ENCODE results near the gene ZNF598.
"Not testable (repeated sequence)": the region's sequence is repeated elsewhere in the genome, so short reads cannot be mapped to it uniquely, and the experiment has no call there.

The ZNF598 gene

DNA sequence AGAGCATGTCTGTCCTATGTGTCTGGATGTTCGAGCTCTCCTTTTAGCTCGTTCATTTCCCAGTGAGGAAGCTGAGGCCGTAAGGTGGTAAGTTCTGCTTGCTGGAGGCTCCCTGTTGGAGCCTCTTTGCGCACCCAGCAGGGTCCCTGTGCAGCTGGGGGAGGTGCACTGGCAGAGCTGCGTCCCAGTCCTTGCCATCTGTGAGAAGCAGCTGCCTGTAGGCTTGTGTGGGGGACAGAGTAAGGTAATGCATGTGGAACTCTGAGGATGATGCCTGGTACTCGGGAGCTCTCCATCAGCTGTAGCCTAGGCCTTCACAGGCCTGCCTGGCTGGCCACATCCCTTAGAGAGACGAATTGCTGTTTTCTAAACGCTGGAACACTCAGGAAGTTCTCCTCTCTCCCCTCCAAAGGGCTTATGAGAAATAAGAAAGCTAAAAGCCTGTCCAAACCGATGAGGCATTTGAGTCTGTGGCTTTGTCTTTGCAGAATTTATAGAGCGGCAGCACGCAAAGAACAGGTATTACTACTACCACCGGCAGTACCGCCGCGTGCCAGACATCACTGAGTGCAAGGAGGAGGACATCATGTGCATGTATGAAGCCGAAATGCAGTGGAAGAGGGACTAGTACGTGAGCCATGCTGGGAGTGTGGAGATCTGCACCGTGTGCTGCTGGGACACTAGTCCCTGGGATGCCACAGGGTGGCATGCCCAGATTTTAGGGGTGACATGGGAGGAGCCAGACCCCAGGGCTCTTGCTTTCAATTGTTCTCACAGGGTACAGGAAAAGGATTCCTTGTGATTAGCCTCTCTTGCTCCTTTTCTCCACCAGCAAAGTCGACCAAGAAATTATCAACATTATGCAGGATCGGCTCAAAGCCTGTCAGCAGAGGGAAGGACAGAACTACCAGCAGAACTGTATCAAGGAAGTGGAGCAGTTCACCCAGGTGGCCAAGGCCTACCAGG lies 48.7 kb downstream of the ZNF598 start:
- no peak for DNase-seq (ENCODE audit: low read depth, low spot score)
- no peaks in the 10 kb centered on the region for H3K9me3 ChIP-seq (ENCODE audit: low read depth, low read length)
- H3K36me3 ChIP-seq (ENCODE audit: insufficient read depth, low read length), result peaks cover 27% of the 10 kb centered on the region

DNA sequence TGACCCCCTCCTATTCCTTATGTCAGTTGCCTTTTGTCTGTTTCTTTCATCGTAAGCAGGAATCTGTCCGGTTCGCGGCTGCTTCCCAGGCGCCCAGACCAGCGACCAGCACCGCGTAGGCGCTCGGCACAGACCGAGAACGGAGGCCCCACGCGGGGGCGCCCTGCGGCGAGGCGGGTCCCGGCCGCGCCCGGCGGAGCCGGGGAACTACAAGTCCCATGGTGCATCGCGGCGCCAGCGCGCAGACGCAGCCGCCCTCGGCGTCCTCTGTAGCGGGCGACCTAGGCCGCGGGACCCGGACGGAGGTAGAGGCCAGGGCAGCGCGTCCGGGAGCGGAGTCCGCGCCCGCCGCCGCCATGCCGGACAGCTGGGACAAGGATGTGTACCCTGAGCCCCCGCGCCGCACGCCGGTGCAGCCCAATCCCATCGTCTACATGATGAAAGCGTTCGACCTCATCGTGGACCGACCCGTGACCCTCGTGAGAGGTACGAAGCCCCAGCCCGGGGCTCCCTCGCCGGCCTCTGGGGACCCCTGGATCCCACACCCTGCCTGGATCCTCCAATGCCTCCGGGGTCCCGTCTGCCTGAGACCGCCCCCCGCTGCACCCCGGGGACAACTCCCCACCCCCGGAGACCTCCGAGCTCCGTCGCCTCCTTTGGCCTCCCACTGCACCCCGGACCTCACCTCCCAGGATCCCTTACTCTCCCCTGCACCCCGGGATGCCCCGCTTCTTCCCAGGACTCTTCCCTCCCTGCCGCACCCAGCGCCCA lies 50.2 kb downstream of the ZNF598 start, which contains the start of gene NDUFB10:
NDUFB10 (plus strand) TSS at position 270 of the 771 bp plus-strand sequence; CDS start at position 357, 87 bp downstream.
- Histone ChIP-seq H3K36me3 (ENCODE audit: insufficient read depth, low read length) (peaks cover 27% of the 10 kb centered on the region), H3K4me3 (peak within 1 kb of the TSS; percentile 98), H3K9ac (ENCODE audit: insufficient read length) (peak within 1 kb of the TSS; percentile 94), H3K9me3 (ENCODE audit: low read depth, low read length) (no peaks in the 10 kb centered on the region), H3K27ac (peak within 1 kb of the TSS; percentile 70)
- no peak for DNase-seq (ENCODE audit: low read depth, low spot score)
- TF ChIP-seq EZH2 (IDR thresholded peaks at IDR 0.05), result no peak
- TF ChIP-seq POLR2AphosphoS5 (IDR thresholded peaks at IDR 0.05; ENCODE audit: borderline replicate concordance, low read depth, low read length), result peak; percentile 85; the same call in 1 of the 2 replicates

More for the DNA sequence above, 48.7 kb downstream of the ZNF598 start:
- H3K4me3 ChIP-seq, result peak overlapping the region; percentile 98
- H3K27ac ChIP-seq, result peak overlapping the region; percentile 68
- peak overlapping the region; percentile 94 for H3K9ac ChIP-seq (ENCODE audit: insufficient read length)
- peak; percentile 68 for TF ChIP-seq POLR2AphosphoS5 (IDR thresholded peaks at IDR 0.05; ENCODE audit: borderline replicate concordance, low read depth, low read length)
- TF ChIP-seq EZH2 (IDR thresholded peaks at IDR 0.05), result no peak

DNA sequence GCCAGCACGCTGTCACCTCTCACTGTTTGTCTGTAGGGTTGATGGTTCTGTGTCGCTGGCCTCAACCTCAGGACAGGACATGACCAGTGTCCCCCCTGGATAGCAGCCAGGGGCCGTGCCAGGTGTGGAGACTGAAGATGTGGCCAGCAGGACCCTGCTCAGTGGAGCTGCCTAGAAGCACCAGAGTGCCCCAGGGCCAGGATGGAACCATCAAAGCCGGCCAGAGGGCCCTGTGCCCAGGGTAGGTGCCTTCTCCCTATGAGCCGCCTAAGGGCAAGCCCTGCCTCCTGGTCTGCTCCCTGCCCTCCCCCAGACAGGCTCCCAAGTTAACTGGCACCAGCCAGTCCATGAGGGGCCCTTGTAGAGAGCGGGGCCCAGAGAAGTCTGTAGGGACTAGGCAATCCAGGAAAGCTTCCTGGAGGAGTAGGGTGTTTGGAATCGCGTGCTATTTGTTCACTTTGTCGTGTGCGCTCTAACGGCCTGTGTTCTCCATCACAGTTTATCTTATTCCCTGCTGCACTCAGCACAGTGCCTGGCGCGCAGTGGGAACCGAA lies 50.8 kb downstream of the ZNF598 start:
- Histone ChIP-seq H3K36me3 (ENCODE audit: insufficient read depth, low read length) (peaks cover 23% of the 10 kb centered on the region), H3K9ac (ENCODE audit: insufficient read length) (peak overlapping the region; percentile 94), H3K9me3 (ENCODE audit: low read depth, low read length) (no peaks in the 10 kb centered on the region), H3K27ac (0 out of 2 replicates have a peak overlapping the region, but pooled peaks have one; percentile 27), H3K4me3 (peak overlapping the region; percentile 98)
- DNase-seq (ENCODE audit: low read depth, low spot score), result no peak
- TF ChIP-seq EZH2 (IDR thresholded peaks at IDR 0.05) (no peak), POLR2AphosphoS5 (IDR thresholded peaks at IDR 0.05; ENCODE audit: borderline replicate concordance, low read depth, low read length) (no peak), FOXP2 (optimal IDR thresholded peaks at IDR 0.05; ENCODE audit: control extremely low read depth, extremely low read length, insufficient read depth) (no peak)

DNA sequence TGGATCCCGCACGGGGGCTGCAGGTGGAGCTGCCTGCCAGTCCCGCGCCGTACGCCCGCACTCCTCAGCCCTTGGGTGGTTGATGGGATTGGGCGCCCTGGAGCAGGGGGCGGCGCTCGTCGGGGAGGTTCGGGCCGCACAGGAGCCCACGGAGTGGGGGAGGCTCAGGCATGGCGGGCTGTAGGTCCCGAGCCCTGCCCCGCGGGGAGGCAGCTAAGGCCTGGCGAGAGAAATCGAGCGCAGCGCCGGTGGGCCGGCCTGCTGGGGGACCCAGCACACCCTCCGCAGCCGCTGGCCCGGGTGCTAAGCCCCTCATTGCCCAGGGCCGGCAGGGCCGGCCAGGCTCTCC lies 51.5 kb downstream of the ZNF598 start:
- not testable (repeated sequence) for H3K9me3 ChIP-seq (ENCODE audit: low read depth, low read length); H3K9ac ChIP-seq (ENCODE audit: insufficient read length); DNase-seq (ENCODE audit: low read depth, low spot score); H3K27ac ChIP-seq; H3K4me3 ChIP-seq
- H3K36me3 ChIP-seq (ENCODE audit: insufficient read depth, low read length), result peaks cover 16% of the 10 kb centered on the region

DNA sequence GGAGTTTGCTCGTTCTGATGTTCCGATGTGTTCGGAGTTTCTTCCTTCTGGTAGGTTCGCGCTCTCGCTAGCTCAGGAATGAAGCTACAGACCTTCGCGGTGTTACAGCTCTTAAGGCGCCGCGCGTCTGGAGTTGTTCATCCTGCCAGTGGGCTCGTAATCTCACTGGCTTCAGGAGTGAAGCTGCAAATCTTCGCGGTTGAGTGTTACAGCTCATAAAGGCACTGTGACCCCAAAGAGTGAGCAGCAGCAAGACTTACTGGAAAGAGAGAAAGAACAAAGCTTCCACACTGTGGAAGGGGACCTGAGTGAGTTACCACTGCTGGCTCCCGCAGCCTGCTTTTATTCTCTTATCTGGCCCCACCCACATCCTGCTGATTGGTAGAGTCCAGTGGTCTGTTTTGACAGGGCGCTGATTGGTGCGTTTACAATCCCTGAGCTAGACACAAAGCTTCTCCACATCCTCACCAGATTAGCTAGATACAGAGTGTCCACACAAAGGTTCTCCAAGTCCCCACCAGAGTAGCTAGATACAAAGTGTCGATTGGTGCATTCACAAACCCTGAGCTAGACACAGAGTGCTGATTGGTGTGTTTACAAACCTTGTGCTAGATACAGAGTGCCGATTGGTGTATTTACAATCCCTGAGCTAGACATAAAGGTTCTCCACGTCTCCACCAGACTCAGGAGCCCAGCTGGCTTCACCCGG lies 52.0 kb downstream of the ZNF598 start:
- DNase-seq (ENCODE audit: low read depth, low spot score); H3K9me3 ChIP-seq (ENCODE audit: low read depth, low read length); H3K4me3 ChIP-seq; H3K9ac ChIP-seq (ENCODE audit: insufficient read length): not testable (repeated sequence)
- H3K36me3 ChIP-seq (ENCODE audit: insufficient read depth, low read length), result peaks cover 11% of the 10 kb centered on the region
- H3K27ac ChIP-seq, result 0 out of 2 replicates have a peak overlapping the region, but pooled peaks have one; percentile 46

DNA sequence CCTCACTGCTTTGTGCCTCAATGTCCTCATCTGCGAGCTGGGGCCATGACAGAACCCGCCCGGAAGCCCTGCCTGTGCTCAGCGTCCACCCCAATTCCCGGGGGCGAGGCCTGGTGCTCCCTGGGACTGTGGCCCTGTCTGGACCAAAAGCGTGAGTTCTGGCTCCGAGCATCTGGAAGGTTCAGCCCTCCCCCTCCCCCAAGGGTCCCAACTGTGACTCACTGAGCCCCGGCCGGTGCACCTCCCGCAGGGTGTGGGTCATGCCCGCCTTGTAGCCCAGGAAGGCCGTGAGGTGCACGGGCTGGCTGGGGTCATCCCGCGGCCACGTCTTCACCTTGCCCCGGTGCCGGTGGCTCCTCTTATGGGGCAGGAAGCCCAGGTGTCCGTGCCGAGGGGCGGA lies 55.9 kb downstream of the ZNF598 start:
- Histone ChIP-seq H3K27ac (no peak overlapping the region), H3K9ac (ENCODE audit: insufficient read length) (no peak overlapping the region), H3K4me3 (no peak overlapping the region), H3K9me3 (ENCODE audit: low read depth, low read length) (no peaks in the 10 kb centered on the region), H3K36me3 (ENCODE audit: insufficient read depth, low read length) (no peaks in the 10 kb centered on the region)
- DNase-seq (ENCODE audit: low read depth, low spot score), result no peak
- TF ChIP-seq POLR2AphosphoS5 (IDR thresholded peaks at IDR 0.05; ENCODE audit: borderline replicate concordance, low read depth, low read length), result no peak
- TF ChIP-seq FOXP2 (optimal IDR thresholded peaks at IDR 0.05; ENCODE audit: control extremely low read depth, extremely low read length, insufficient read depth), result no peak
- TF ChIP-seq EZH2 (IDR thresholded peaks at IDR 0.05), result no peak

DNA sequence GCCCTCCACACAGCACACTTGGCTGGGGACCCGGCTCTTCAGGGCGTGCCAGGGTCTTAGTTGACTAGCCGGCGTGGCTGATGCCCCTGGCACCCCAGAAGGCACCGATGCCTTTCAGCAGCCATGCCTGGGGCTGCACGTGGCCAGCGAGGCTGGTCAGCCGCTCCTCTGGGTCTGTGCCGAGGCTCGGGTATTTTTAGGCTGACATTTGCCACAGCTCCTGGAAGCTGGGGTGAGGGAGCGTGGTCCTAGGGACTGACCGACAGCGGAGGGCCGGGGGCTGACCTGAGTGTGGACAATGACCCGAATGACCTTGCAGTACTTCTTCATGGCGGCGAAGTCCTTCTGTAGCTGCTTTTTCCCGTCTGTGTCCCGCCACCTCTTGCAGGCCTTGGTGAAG lies 59.1 kb downstream of the ZNF598 start:
- no peak overlapping the region for H3K4me3 ChIP-seq
- H3K36me3 ChIP-seq (ENCODE audit: insufficient read depth, low read length), result no peaks in the 10 kb centered on the region
- no peak overlapping the region for H3K9ac ChIP-seq (ENCODE audit: insufficient read length)
- H3K9me3 ChIP-seq (ENCODE audit: low read depth, low read length), result no peaks in the 10 kb centered on the region
- H3K27ac ChIP-seq, result no peak overlapping the region
- TF ChIP-seq EZH2 (IDR thresholded peaks at IDR 0.05) (no peak), FOXP2 (optimal IDR thresholded peaks at IDR 0.05; ENCODE audit: control extremely low read depth, extremely low read length, insufficient read depth) (no peak), POLR2AphosphoS5 (IDR thresholded peaks at IDR 0.05; ENCODE audit: borderline replicate concordance, low read depth, low read length) (no peak)
- no peak for DNase-seq (ENCODE audit: low read depth, low spot score)

DNA sequence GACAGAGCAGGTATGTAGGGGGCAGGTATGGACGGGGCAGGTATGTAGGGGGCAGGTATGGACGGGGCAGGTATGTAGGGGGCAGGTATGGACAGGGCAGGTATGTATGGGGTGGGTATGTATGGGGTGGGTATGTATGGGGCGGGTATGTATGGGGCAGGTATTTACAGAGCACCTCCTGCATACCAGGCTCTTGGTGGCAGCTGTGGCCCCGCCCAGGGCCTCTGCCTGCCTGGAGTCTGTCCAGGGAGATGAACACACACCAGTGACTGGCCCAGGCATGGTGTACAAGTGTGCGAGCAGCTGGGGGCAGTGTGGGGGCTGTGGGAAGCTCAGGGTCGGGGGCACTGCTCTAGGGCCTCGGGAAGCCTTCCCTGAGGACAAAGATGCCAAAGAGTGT lies 59.6 kb downstream of the ZNF598 start:
- TF ChIP-seq FOXP2 (optimal IDR thresholded peaks at IDR 0.05; ENCODE audit: control extremely low read depth, extremely low read length, insufficient read depth) (no peak), EZH2 (IDR thresholded peaks at IDR 0.05) (no peak), POLR2AphosphoS5 (IDR thresholded peaks at IDR 0.05; ENCODE audit: borderline replicate concordance, low read depth, low read length) (no peak)
- Histone ChIP-seq H3K9me3 (ENCODE audit: low read depth, low read length) (no peaks in the 10 kb centered on the region), H3K36me3 (ENCODE audit: insufficient read depth, low read length) (no peaks in the 10 kb centered on the region), H3K27ac (no peak overlapping the region), H3K4me3 (no peak overlapping the region), H3K9ac (ENCODE audit: insufficient read length) (no peak overlapping the region)
- no peak for DNase-seq (ENCODE audit: low read depth, low spot score)

All from SK-N-MC (cell line).